Hematopoietic multipotent progenitor cell (in vitro differentiated cells): ENCODE data around the gene PCNX1. TPM values are rescaled to one million over a fixed set of nuclear protein-coding genes. Genes with fewer than 3 reads are reported as not detected.
A peak's percentile ranks its signal among the peaks of the same experiment; 100 is the strongest.
"Not testable (repeated sequence)": the region's sequence is repeated elsewhere in the genome, so short reads cannot be mapped to it uniquely, and the experiment has no call there.

Source experiments
- DNase-seq, 3 donors: peaks; one replicate each; pipeline ENCODE4 v3.0.0-alpha.2; 2011 to 2015; ENCODE audit warnings: low read depth in 2 of 3, low spot score in 2 of 3
- total RNA-seq: library from RNA; depleted of rRNA; stranded (reverse); fragments of >200 nt; gene quantifications from one replicate; pipeline ENCODE4 v1.2.3, GENCODE V29; 2012

PCNX1 gene
- total RNA-seq, 1 donor, result 55.2 TPM

DNA sequence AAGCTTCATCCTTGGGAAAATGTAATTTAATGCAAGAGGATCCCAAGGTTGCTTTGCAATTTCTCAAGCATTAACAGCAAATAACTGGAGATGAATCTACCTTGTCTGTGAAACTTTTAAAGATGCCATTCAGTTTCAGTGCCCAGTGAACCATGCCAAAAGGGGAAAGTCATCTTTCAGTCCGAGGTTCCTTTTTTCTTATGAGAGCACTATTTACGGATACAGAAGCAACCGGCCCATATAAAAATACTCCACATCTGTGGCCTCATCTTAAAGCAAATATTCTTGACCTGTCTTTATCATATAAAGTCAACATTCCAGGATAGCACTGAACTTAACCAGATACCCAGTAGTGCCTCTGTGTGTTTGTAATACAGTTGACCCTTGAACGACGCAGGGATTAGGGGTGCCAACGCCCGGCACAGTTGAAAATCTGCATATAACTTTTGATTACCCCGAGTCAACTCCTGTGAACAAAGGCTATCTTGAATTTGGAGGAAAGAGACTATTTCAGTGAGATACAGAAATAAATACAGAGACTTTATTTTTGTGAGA, 209.4 kb downstream of the PCNX1 start:
- DNase-seq, result no peak

DNA sequence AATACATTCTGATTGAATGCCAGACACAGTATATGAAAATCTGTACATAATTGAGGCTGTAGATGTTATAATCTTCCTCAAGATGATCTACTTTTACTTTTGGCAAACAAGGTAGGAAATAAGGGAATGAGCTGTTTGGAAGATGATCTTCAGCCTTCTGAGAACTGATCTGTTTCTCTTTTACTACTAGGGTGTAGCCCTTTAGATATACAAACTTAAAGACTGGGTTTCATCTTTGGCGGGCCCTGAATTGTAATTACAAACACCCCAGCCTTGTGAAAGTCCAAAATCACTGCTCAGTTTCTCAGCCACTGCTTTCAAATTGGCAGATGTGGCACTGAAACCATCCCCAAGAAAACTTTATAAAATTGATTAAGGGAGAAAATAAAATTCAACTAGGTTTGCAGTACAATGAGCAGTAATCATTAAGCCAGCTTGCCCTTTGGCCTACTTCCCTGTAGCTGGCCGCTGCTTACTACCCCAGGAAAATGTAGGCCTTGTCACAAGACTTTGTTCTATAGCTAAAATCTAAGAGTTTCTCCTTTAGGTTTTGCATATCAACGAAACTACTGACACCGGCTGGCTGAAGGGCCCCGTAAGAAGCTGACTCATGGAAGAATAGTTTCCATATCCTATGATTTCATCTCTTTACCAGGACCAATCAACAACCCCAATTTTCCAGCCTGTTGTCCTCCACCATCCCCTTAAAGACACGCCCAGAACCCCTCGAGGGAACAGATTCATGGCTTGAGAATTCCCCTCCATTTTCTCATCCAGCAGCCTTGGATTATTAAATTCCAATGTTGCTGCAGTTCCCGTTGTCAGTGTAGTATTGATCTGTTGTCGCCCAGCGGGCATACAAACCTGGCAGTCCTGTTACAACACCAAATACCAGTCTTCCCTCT, 210.8 kb downstream of the PCNX1 start:
- DNase-seq, result no peak

DNA sequence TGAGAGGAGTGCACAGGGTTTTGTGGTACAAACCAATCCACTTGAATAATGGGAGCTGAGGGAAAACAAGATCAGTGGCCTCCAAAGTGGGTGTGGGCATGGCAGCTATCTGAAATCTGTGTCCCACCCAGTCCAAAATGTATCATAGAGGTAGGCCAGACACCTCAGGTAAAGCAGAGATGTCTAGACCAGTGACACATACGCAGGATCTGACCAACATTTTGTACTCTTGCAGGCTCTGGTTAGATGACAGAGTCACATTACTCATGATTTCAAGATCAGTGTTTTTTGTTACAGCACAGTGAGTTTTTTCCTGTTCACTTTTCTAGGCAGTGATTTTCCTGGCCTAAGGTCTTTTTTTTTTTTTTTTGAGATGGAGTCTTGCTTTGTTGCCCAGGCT, 211.8 kb downstream of the PCNX1 start:
- DNase-seq, result no peak

GRCh38 chr14:71119832-71120231, 212.6 kb downstream of the PCNX1 start:
- DNase-seq, result no peak

DNA sequence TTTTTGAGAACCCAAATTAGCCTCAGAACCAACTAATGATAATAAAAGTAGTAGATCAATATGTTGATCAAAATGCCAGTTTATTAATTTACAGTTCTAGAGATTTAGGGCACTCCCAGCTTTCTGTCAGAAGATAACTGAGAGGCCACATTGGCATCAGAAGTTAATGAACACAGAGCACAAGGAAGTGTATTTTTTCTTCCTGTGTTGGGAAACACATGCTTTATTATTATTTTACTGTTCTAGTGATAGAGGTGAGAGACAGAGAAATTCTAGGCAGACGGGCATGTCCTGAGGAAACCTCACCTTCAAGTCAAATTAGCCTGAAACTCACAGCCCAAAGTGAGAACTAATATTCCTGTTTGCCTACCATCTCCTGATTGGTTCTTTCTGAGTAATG, 213.7 kb downstream of the PCNX1 start:
- no peak for DNase-seq

DNA sequence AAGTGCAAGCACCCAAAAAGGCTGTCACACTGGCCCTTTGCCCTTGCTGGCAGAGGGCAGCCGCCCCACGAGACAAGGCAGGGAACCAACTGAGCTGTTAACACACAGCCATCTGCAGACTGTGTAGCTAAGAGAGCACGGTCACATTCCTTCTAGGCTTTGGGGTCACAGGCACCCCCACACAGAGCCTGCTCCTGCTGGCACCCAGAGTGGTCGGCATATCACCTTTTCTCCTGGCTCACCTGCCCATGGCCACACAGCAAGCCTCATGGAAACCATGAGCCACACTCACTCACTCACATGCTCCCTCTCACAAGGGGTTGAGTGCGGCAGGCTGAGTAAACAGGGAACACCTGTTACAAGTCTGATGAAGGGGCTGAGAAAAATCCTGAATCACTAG, 214.5 kb downstream of the PCNX1 start:
- no peak for DNase-seq

- no peak for DNase-seq
Observed at GRCh38 chr14:71122866-71123565, 215.8 kb downstream of the PCNX1 start.

DNA sequence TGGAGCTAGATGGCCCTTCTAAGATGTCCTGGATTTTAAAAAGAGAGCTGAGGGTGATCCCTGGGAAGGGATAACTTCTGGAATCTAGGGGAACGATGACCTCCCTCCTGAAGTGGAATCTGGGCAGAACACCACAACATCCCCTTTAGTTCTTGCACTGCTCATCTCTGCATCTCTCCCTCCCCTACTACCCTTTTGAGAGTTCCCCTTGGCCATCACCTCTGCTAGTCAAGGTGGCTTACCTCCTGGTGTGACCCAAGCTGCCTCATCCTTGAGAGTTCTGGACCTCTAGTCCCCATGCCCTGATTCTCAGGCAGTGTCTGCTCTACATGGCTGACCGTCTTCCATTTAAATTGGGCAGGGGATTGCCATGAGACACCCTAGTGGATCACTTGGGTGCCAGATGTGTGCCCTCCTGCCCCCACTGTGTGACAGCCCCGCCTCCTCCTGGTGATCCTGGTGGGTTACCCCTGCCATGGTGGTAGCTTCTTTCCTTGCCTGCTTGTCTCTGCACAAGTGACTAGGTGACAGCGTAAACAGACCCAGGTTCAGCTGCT, 216.4 kb downstream of the PCNX1 start:
- no peak for DNase-seq

- not testable (repeated sequence) for DNase-seq
Observed at GRCh38 chr14:71129716-71130490, 222.6 kb downstream of the PCNX1 start.

DNA sequence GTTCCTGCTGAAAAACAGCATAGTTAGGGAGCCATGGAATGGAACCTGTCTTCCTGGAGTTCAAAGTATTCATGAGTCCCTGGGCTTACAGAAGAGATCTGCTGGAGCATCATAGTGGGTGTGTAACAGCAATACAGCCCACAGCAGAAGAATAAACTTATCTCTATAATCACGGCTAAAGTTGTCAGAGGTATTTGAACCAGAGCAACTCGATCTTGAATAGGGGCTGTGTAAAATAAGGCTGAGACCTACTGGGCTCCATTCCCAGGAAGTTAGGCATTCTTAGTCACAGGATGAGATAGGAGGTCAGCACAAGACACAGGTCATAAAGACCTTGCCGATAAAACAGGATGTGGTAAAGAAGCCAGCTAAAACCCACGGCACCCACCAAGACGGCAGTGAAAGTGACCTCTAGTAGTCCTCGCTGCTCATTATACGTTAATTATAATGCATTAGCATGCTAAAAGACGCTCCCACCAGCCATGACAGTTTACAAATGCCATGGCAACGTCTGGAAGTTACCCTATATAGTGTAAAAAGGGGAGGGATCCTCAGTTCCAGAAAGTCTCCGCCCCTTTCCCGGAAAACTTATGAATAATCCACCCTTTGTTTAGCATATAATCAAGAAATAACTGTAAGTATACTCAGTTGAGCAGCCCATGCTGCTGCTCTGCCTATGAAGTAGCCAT, 223.4 kb downstream of the PCNX1 start:
- DNase-seq, result peak in 2 of 3 donors; percentile 16 to 18

GRCh38 chr14:71133296-71133695, 226.0 kb downstream of the PCNX1 start:
- no peak for DNase-seq

DNA sequence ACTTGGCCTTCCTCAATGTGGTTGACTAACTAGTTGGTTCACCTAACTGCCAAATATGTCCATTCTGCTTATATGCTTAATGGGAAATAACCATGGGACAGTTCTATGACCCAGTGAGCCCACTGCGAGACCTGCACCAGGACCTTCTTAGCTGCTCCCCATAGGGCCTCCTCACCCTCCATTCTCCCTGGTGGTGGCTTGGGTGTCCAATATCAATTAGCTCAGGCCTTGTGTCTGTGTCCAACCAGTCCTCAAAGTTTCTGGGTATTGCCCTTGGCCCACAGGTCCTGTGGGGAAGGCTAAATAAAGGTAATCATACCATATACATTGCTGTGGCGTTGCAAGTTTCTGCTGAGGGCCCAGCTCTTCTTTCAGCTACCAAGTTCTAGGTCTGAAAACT, 228.2 kb downstream of the PCNX1 start:
- DNase-seq, result no peak

GRCh38 chr14:71135911-71136310, 228.7 kb downstream of the PCNX1 start:
- no peak for DNase-seq

- no peak for DNase-seq
Observed at GRCh38 chr14:71136386-71137060, 229.3 kb downstream of the PCNX1 start.

GRCh38 chr14:71137536-71138447, 230.5 kb downstream of the PCNX1 start:
- no peak for DNase-seq

DNA sequence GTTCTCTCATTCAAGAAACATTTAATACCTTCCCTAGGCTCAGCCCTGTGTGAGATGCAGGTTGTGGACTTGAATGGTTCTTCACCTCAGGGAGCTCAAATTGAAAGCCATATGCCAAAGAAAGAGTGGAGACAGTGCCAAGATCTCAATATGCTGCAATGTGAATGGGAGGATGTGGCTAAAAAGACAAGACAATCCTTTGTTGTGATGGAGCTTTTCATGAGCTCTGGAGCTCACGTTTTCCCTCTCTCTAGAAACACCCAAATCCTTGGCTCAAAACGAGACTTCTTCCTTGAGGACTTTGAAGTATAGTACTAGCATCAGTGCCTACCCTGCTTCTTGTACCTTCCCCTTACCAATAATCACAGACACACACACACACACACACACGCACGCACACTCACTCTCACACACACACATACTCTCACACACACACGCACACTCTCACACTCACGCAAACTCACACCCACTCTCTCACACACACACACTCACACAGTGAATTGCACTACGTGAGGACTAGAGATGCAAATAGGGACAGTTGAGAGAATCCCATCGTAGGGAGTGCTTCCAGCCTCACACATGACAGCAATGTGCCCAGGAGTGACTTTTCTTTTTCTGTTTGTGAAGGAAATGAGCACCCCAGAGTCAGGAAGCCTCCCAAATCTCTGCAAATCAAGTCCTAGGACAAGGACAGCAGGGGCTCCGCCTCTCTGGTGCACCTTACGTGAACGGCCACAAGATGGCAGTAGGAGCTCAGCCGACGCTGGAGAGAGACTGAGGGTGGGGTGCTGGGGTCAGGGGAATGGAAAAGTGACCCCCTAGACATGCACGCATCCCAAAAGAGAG, 231.4 kb downstream of the PCNX1 start:
- DNase-seq, result peak; percentile 34 to 58 (median 41)

- DNase-seq, result no peak
Observed at GRCh38 chr14:71139294-71139946, 232.2 kb downstream of the PCNX1 start.
